HS-27A (cell line): Measurements from ENCODE around the gene MCM7.
"Not testable (repeated sequence)": the region's sequence is repeated elsewhere in the genome, so short reads cannot be mapped to it uniquely, and the experiment has no call there.

Source experiments
- DNase-seq: peaks from one replicate; pipeline ENCODE4 v3.0.0-alpha.2; 2012; ENCODE audit warnings: low read depth, missing footprints

The MCM7 gene

DNA sequence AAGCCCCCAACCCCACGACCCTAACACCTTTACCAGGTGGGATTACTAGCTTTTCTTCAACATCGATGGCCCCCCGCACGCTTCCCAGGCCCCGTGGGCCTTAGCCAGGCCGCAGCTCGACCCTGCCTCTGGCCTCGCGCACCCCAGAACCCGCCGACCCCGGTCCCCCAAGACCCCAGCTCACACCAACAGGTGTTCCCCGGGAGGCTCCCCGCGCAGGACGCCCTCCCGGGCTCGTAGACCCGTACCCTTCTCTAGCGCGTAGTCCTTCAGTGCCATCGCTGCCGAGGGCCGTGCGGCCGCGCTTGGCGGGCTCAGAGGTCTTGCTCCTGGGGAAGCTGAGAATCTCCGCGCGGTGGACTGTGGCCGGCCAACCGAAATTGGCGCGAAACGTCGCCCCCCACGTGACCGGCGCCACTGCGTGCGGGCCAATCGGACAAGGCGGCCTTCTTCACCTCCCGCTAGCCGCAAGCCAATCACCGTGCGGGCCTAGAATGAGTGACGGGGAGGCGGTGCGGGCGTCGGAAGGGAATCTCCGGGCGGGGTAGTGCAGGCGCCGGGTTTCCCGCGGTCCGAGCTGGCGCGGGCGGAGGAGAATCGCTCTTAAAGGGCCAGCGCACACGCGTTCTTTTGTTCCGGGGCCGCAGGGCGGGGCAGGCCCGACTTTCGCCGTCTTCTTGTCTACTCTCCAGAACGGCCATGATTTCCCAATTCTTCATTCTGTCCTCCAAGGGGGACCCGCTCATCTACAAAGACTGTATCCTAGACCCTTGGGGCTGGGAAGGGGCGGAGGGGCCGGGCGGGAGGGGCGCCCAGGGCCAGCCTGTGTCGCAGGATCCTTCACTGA, at the start of gene MCM7, which contains the start of gene AP4M1:
MCM7 (minus strand) TSS at position 382 of the 847 bp plus-strand sequence; CDS start at position 279, 103 bp downstream.
AP4M1 (plus strand) TSS at position 628 of the 847 bp plus-strand sequence; CDS start at position 700, 72 bp downstream.
- peak; percentile 77 for DNase-seq

GRCh38 chr7:100148559-100149328, 47.5 kb upstream of the MCM7 start, which contains the start of gene LAMTOR4:
Gene LAMTOR4, plus strand, starts transcription at chr7:100148918. Its CDS starts 55 bp downstream, at chr7:100148973.
- peak; percentile 92 for DNase-seq

DNA sequence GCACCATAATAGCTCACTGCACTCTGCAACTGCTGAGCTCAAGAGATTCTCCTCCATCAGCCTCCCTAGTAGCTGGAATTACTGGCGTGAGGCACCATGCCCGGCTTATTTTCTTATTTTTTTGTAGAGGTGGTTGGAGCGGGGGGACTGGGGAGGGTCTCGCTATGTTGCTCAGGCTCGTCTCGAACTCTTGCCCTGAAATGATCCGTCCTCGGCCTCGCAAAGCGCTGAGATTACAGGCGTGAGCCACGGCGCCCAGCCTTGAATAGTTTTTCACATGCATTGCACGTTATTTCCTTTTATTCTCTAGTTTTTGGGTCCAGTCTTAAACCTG, 47.0 kb upstream of the MCM7 start:
- no peak for DNase-seq

DNA sequence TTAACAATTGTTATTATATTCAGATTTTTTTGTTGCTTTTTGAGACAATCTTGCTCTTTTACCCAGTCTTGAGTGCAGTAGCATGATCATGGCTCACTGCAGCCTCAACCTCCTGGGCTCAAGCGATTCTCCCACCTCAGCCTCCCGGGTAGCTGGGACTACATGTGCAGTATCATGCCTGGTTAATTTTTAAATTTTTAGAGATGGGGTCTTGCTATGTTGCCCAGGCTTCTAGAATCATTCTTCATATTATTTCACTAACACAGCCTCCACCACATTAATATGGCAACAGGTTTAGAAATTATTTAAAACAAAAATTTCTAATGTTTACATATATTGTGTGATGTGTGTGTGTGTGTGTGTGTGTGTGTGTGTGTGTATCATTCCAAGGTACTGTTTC, 46.1 kb upstream of the MCM7 start:
- no peak for DNase-seq

- not testable (repeated sequence) for DNase-seq
Observed at GRCh38 chr7:100146350-100146749, 45.2 kb upstream of the MCM7 start.

DNA sequence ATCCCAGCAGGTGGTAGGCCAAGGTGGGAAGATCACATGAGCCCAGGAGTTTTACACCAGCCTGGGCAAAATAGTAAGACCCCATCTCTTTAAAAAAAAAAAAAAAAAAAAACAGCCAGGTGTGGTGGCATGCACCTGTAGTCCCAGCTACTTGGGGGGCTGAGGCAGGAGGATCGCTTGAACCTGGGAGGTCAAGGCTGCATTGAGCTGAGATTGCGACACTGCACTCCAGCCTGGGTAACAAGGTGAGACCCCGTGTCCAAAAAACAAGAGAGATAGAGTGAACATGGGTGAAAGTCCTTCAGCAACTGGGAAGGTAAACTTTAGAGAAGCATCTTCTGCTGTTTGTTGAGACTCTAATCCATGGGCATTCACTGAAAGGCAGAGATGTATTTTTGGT, 41.3 kb upstream of the MCM7 start:
- DNase-seq: no peak

DNA sequence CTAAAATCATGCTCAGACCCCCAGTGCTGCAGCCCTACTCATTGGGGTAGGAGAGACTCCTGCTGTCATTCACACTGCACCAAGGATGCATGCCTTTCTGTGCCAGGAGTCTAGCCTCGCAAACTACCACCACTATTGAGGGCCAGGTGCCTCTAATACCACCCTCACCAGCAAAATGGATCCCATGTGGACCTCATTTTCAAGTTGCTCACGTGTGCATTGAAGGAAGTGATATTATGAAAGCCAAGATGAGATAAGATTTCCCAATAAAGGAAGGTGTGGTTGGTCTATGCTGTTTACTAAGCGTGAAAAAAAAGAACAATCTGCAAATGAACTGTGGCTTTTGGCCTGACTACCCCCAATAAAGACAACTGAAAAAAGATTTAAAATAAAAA, 40.4 kb upstream of the MCM7 start:
- DNase-seq: no peak

DNA sequence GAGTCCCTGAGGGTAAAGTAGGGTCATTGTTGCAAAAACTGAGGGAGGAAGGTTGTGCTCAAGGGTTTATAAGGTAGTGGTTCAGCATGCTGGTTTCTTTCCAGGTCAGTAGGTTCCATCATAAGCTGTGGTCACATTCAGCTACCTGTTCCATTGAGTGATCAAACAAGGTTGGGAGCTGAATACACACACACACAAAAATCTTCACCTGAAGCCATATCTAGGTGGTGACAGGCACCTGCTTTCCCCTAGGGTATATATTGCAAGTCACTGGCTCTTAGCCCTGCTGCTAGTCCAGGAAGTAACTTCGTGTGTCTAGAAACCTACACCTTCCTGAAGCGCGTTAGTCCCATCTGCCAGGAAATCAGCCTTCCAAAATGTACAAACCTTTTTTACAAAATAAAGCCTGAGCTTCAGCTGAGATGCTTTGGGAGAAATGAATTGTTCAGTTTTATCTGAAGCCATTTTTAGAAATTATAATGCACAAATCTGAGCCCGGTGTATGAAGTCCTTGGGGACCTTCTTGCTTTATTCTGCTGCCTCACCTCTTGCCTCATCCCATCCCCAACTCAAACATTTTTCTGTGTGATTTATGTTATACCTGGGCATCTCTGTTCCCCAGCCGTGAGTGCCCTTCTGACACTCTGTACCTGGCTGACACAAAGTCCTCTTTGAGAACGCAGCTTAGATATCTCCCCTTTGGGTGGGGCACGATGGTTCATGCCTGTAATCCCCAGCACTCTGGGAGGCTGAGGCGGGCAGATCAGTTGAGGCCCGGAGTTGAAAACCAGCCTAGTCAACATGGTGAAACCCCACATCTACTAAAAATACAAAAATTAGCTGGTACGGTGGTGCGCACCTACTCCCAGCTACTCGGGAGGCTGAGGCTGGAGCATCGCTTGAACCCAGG, 36.9 kb upstream of the MCM7 start:
- no peak for DNase-seq

GRCh38 chr7:100132697-100133151, 31.5 kb upstream of the MCM7 start:
- DNase-seq: no peak

DNA sequence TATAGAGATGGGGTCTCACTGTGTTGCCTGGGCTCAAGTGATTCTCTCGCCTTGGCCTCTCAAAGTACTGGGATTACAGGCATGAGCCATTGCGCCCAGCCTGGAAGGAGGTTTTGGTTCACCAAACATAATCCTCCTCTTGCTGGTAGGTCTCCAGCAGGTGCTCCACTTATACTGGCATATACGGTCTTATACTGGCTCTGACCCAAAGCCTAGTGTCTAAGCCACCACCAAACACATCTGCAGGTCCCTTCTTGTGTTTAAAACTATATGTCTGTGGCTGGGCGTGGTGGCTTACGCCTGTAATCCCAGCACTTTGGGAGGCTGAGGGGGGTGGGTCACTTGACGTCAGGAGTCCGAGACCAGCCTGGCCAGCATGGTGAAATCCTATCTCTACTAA, 30.9 kb upstream of the MCM7 start:
- DNase-seq: no peak

DNA sequence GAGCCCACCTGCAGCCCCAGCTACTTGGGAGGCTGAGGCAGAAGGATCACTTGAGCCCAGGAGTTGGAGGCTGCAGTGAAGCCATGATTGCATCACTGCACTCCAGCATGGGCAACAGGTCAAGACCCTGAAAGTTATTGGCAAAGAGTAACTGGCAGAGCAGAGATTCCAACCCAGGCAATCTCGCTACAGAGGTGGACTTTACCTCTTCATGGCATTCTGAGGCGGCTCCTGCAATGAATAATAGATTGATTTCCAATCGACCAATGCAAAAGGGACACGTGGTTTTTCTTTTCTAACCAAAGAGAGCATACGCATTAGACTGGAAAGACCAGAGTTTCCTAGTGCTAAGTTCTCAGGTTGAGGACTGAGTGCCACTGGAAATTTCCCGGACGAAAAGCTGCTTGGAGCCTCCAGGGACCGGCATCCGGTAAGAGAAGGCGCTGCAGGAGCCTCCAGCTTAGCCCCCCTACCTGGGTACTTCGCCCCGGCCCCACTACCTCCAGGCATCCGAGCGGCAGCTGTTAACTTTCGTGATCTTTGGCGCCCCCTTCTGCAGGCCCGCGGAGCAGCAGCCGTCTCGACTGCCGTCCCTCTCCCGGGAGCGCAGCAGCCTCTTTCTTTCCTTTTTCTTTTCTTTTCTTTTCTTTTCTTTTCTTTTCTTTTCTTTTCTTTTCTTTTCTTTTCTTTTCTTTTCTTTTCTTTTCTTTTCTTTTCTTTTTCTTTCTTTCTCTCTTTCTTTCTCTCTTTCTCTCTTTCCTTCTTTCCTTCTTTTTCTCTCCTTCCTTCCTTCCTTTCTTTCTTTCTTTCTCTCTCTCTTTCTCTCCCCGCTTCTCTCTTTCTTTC, 29.6 kb upstream of the MCM7 start:
- no peak for DNase-seq

DNA sequence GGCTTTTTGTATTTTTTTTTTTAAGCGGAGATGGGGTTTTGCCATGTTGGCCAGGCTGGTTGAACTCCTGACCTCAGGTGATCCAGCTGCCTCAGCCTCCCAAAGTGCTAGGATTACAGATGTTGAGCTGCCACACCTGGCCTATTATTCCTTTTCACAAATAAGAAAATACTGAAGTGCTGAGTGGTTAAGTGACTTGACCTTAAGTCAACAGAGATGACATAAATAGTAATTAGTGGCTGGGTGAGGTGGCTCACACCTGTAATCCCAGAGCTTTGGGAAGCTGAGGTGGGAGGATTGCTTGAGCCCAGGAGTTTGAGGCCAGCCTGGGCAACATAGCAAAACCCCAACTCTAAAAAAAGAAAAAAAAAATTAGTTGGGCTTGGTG, 29.0 kb upstream of the MCM7 start:
- not testable (repeated sequence) for DNase-seq

GRCh38 chr7:100128637-100128963, 27.4 kb upstream of the MCM7 start:
- DNase-seq: no peak

DNA sequence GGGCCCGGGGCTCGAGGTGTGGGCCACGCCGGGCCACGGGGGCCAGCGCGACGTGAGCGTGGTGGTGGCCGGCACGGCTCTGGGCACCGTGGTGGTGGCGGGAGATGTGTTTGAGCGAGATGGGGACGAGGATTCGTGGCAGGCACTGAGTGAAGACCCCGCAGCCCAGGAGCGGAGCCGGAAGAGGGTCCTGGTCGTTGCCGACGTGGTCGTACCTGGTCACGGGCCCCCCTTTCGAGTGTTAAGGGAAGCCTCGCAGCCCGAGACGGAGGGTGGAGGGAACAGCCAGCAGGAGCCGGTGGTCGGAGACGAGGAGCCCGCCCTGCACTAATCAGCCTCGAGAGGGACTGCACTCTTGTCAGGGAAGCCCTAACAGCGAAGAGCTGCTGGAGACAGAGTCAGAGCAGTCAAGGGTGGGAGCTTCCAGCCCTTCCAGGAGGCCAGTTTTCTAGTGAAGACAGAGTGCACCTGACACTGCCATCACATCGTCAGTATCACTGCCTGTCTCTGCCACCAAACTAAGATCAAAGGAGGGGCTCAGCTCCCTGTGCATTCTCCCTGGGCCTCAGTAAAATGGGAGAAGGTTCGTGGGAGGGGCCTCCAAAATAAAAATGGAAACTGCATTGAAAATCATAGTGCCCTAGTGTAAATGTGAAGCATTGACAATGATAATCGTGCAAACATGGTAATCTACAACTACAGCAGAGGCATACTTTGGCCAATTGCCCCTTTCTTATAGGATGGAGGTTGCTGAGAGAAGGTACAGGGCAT, 26.9 kb upstream of the MCM7 start:
- no peak for DNase-seq

- peak; percentile 63 for DNase-seq
Observed at GRCh38 chr7:100126931-100127865, 26.0 kb upstream of the MCM7 start, which contains the start of gene MBLAC1. Gene MBLAC1, plus strand, starts transcription at chr7:100126967. Its CDS starts 429 bp downstream, at chr7:100127396.

GRCh38 chr7:100126239-100126930, 25.2 kb upstream of the MCM7 start:
- no peak for DNase-seq

DNA sequence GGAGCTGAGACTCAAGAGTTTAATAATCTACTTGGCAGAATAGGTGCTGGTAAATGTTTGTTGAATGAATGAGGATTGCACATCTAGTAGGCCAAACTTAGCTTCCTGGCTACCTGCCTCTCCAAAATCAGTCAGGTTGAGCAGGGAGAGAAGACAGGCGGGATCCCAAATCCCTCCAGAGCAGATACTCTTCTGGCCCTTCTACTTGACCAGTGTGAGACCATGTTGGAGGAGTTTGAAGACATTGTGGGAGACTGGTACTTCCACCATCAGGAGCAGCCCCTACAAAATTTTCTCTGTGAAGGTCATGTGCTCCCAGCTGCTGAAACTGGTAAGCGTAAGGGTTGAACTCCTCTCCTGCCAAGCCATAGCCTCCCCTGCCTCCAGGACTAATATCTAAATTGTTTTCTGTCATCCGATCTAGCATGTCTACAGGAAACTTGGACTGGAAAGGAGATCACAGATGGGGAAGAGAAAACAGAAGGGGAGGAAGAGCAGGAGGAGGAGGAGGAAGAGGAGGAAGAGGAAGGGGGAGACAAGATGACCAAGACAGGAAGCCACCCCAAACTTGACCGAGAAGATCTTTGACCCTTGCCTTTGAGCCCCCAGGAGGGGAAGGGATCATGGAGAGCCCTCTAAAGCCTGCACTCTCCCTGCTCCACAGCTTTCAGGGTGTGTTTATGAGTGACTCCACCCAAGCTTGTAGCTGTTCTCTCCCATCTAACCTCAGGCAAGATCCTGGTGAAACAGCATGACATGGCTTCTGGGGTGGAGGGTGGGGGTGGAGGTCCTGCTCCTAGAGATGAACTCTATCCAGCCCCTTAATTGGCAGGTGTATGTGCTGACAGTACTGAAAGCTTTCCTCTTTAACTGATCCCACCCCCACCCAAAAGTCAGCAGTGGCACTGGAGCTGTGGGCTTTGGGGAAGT, 23.4 kb upstream of the MCM7 start:
- no peak for DNase-seq
